CD4-positive, alpha-beta T cell (primary cell): Measurements from ENCODE around the gene FBRS. TPM values are rescaled to one million over a fixed set of nuclear protein-coding genes. Genes with fewer than 3 reads are reported as not detected.

Source experiments
- ATAC-seq: fragments of 200-7000 bp; cut with Tn5 transposase; one replicate; pipeline ENCODE4 v1.10.0; 2022; ENCODE audit warnings: mild to moderate bottlenecking; ENCODE audit not compliant: poor library complexity
- CTCF ChIA-PET: fragments of 350-600 bp; sonication (Branson Sonifier 250); formaldehyde crosslinking; loops from one replicate; lab custom pipeline; 2021; ENCODE audit warnings: antibody characterized with exemption, inconsistent platforms; lab: Charles Lee
- POLR2A ChIA-PET: fragments of 350-600 bp; sonication (Branson Sonifier 250); formaldehyde crosslinking; loops from one replicate; lab custom pipeline; 2021; ENCODE audit warnings: antibody characterized with exemption, inconsistent platforms; lab: Charles Lee
- DNase-seq, 14 experiments: peaks; one replicate each; pipeline ENCODE4 v3.0.0-alpha.2; 2013 to 2020; ENCODE audit warnings: mixed read lengths in 2 of 14
- H3K27ac ChIP-seq, 2 donors: one replicate each; pipeline versions ENCODE4 v1.5.1 to v1.7.0; 2013; ENCODE audit warnings: low read length in 2 of 2, low read depth in 1 of 2, mild to moderate bottlenecking in 1 of 2
- H3K27me3 ChIP-seq, 2 experiments: 1 replicate in 1 of 2; 2 replicates in 1 of 2; pipeline versions ENCODE4 v1.6.1 to v1.7.0; 2013; ENCODE audit warnings: low read length in 2 of 2, control low read depth in 1 of 2, mild to moderate bottlenecking in 1 of 2, moderate library complexity in 1 of 2; ENCODE audit not compliant: insufficient read depth in 2 of 2, control insufficient read depth in 1 of 2
- H3K36me3 ChIP-seq: one replicate; pipeline ENCODE4 v1.6.1; 2013; ENCODE audit warnings: low read length, control low read depth; ENCODE audit not compliant: insufficient read depth
- H3K4me1 ChIP-seq: one replicate; pipeline ENCODE4 v1.6.1; 2013; ENCODE audit warnings: low read length, control low read depth; ENCODE audit not compliant: insufficient read depth
- H3K4me3 ChIP-seq: one replicate; pipeline ENCODE4 v1.5.1; 2013; ENCODE audit warnings: mild to moderate bottlenecking, low read length, moderate library complexity
- H3K9me3 ChIP-seq, 2 experiments: 1 replicate in 1 of 2; 2 replicates in 1 of 2; pipeline versions ENCODE4 v1.6.1 to v1.7.0; 2013; ENCODE audit warnings: low read length in 2 of 2, mild to moderate bottlenecking in 2 of 2, control low read depth in 1 of 2, moderate library complexity in 1 of 2; ENCODE audit not compliant: control insufficient read depth in 1 of 2, insufficient read depth in 1 of 2
- H3K27ac Mint-ChIP-seq: one replicate; pipeline ENCODE4 v1.8.0; 2020; ENCODE audit warnings: mixed read lengths
- H3K27me3 Mint-ChIP-seq: one replicate; pipeline ENCODE4 v1.8.0; 2021; ENCODE audit warnings: mixed read lengths
- H3K36me3 Mint-ChIP-seq: one replicate; pipeline ENCODE4 v1.8.0; 2021; ENCODE audit warnings: low read depth, mixed read lengths
- H3K4me1 Mint-ChIP-seq: one replicate; pipeline ENCODE4 v1.8.0; 2021; ENCODE audit warnings: low read depth, mixed read lengths
- H3K4me3 Mint-ChIP-seq: one replicate; pipeline ENCODE4 v1.8.0; 2020; ENCODE audit warnings: mild to moderate bottlenecking, mixed read lengths
- H3K9me3 Mint-ChIP-seq: one replicate; pipeline ENCODE4 v1.8.0; 2020; ENCODE audit warnings: mixed read lengths
- CTCF ChIP-seq: fragments of 200-600 bp; IDR thresholded peaks from one replicate; pipeline ENCODE4 v1.8.0; 2022; ENCODE audit warnings: antibody characterized with exemption, mild to moderate bottlenecking
- intact Hi-C, 2 experiments: fragments of 100-400 bp; cut with DNase I in 1 of 2; cut with micrococcal nuclease in 1 of 2; formaldehyde crosslinking; loops; one replicate each; pipeline versions ENCODE4 v1.15.1 to v1.9.0; 2023 to 2025; cut with DNase I, micrococcal nuclease
- total RNA-seq, 174 experiments: library from RNA in 2 of 174; stranded (reverse) in 2 of 174; gene quantifications; one replicate each; pipeline ENCODE4 v1.2.3 and lab custom pipeline; 2021 to 2026

The FBRS gene
- total RNA-seq, 2 experiments from 2014 or later, result 162 to 163 TPM

- H3K9me3 Mint-ChIP-seq, result no peaks in the 10 kb centered on the region
- no peak overlapping the region for H3K4me3 Mint-ChIP-seq
- no peak for TF ChIP-seq CTCF
- POLR2A ChIA-PET, result no interaction called here
- peaks cover 1% of the 10 kb centered on the region for H3K36me3 ChIP-seq
- H3K27ac Mint-ChIP-seq, result no peak overlapping the region
- H3K27me3 ChIP-seq, result no peaks in the 10 kb centered on the region
- peaks cover 22% of the 10 kb centered on the region for H3K4me1 ChIP-seq
- DNase-seq (no peak), ATAC-seq (no peak)
- H3K27ac ChIP-seq, result no peak overlapping the region
- H3K4me1 Mint-ChIP-seq, result peaks cover 14% of the 10 kb centered on the region
- CTCF ChIA-PET, result no interaction called here
- no peaks in the 10 kb centered on the region for H3K27me3 Mint-ChIP-seq
- peaks cover 19% of the 10 kb centered on the region for H3K36me3 Mint-ChIP-seq
- intact Hi-C loops, result no loop called here
- H3K4me3 ChIP-seq, result no peak overlapping the region
- H3K9me3 ChIP-seq, result no peaks in the 10 kb centered on the region
Observed at GRCh38 chr16:30647274-30647571, 11.0 kb upstream of the FBRS start.

- intact Hi-C loops, result loop anchor here (1.0 to 2.0 kb wide), 8 partner anchors 8 to 273 kb away; partner anchors contain the start of genes FBRS (in 2 of the 2), ZNF764 (in 2 of the 2), FBXL19 (in 1 of the 2) and ZNF689 (in 1 of the 2)
- peaks cover 30% of the 10 kb centered on the region for H3K4me1 ChIP-seq
- H3K27ac ChIP-seq, result peak overlapping the region; percentile 84 to 96
- peak overlapping the region; percentile 86 for H3K4me3 ChIP-seq
- peak; percentile 4 for ATAC-seq
- H3K36me3 ChIP-seq, result peaks cover 26% of the 10 kb centered on the region
- H3K9me3 ChIP-seq, result no peaks in the 10 kb centered on the region
- ChIA-PET CTCF (interaction anchor here (0.9 to 3.4 kb wide), 14 partner anchors 8 to 240 kb away, joined by 3 to 28 read pairs (median 4); partner anchors contain the start of genes FBRS, ZNF688 and ZNF764), POLR2A (interaction anchor here (0.7 to 2.6 kb wide), 24 partner anchors 8 to 584 kb away, joined by 3 to 88 read pairs (median 7); partner anchors contain the start of genes ALDOA, DCTPP1, FBRS and ITGAL)
- no peaks in the 10 kb centered on the region for H3K27me3 Mint-ChIP-seq
- no peaks in the 10 kb centered on the region for H3K9me3 Mint-ChIP-seq
- peaks cover 22% of the 10 kb centered on the region for H3K4me1 Mint-ChIP-seq
- peaks cover 40% of the 10 kb centered on the region for H3K36me3 Mint-ChIP-seq
- peak overlapping the region; percentile 99 for H3K4me3 Mint-ChIP-seq
- no peaks in the 10 kb centered on the region for H3K27me3 ChIP-seq
- peak in 5 of 14 experiments; percentile 22 to 59 (median 46) for DNase-seq
- TF ChIP-seq CTCF, result no peak
- peak overlapping the region; percentile 95 for H3K27ac Mint-ChIP-seq
Observed at GRCh38 chr16:30649725-30650368, 8.4 kb upstream of the FBRS start.

- ChIA-PET CTCF (interaction anchor here (0.8 to 3.4 kb wide), 15 partner anchors 8 to 241 kb away, joined by 3 to 28 read pairs (median 4); partner anchors contain the start of genes DCTPP1, FBRS, ZNF688 and ZNF764), POLR2A (interaction anchor here (0.7 to 2.6 kb wide), 25 partner anchors 9 to 585 kb away, joined by 3 to 88 read pairs (median 7); partner anchors contain the start of genes ALDOA, DCTPP1, FBRS and ITGAL)
- H3K36me3 ChIP-seq, result peaks cover 33% of the 10 kb centered on the region
- Mint-ChIP-seq H3K4me3 (peak within 1 kb of the TSS; percentile 99), H3K27me3 (no peaks in the 10 kb centered on the region), H3K4me1 (peaks cover 22% of the 10 kb centered on the region), H3K27ac (peak within 1 kb of the TSS; percentile 95), H3K9me3 (no peaks in the 10 kb centered on the region), H3K36me3 (peaks cover 47% of the 10 kb centered on the region)
- no peaks in the 10 kb centered on the region for H3K27me3 ChIP-seq
- H3K9me3 ChIP-seq, result no peaks in the 10 kb centered on the region
- DNase-seq (peak; percentile 96 to 99 (median 98)), ATAC-seq (peak; percentile 89)
- intact Hi-C loops, result loop anchor here (1.0 to 2.0 kb wide), 8 partner anchors 8 to 272 kb away; partner anchors contain the start of genes FBRS (in 2 of the 2), ZNF689 (in 2 of the 2), ZNF764 (in 2 of the 2) and FBXL19 (in 1 of the 2)
- H3K4me3 ChIP-seq, result peak within 1 kb of the TSS; percentile 86
- peaks cover 30% of the 10 kb centered on the region for H3K4me1 ChIP-seq
- no peak for TF ChIP-seq CTCF
- peak within 1 kb of the TSS; percentile 84 to 96 for H3K27ac ChIP-seq
Observed at GRCh38 chr16:30650369-30651123, 7.7 kb upstream of the FBRS start, which contains the start of gene PRR14. TSS of gene PRR14 (plus strand) at chr16:30650960. CDS start at chr16:30651646, 686 bp downstream.
